GM12864 (cell line): ENCODE measurements around the gene LRBA.

ENCODE experiments used
- DNase-seq: peaks from one replicate; pipeline ENCODE4 v3.0.0-alpha.2; 2011; ENCODE audit warnings: low read depth
- H3K4me3 ChIP-seq: 2 replicates; pipeline ENCODE4 v1.5.1; 2011; ENCODE audit warnings: mild to moderate bottlenecking, low read depth, low read length, control low read depth
- CTCF ChIP-seq: IDR thresholded peaks from 2 replicates; pipeline ENCODE4 v1.5.1; 2011; ENCODE audit warnings: low read depth, mild to moderate bottlenecking, moderate library complexity, low read length, control low read depth, inconsistent platforms; ENCODE audit errors: missing control alignments

Gene LRBA

GRCh38 chr4:150306719-150307118, 708.4 kb downstream of the LRBA start:
- TF ChIP-seq CTCF: no peak
- no peak overlapping the region for H3K4me3 ChIP-seq
- DNase-seq: no peak

- DNase-seq: no peak
- H3K4me3 ChIP-seq: no peak overlapping the region
- no peak for TF ChIP-seq CTCF
Measured at GRCh38 chr4:150305995-150306394, 709.1 kb downstream of the LRBA start.

- no peak overlapping the region for H3K4me3 ChIP-seq
- no peak for TF ChIP-seq CTCF
- DNase-seq: no peak
Measured at GRCh38 chr4:150302553-150302952, 712.5 kb downstream of the LRBA start.

GRCh38 chr4:150299816-150300215, 715.3 kb downstream of the LRBA start:
- no peak for TF ChIP-seq CTCF
- H3K4me3 ChIP-seq: no peak overlapping the region
- DNase-seq: no peak

- peak; percentile 41 for TF ChIP-seq CTCF
- peak; percentile 15 for DNase-seq
Measured at GRCh38 chr4:150297861-150298474, 717.1 kb downstream of the LRBA start.

GRCh38 chr4:150289881-150290280, 725.2 kb downstream of the LRBA start:
- DNase-seq: no peak
- TF ChIP-seq CTCF: no peak
- no peak overlapping the region for H3K4me3 ChIP-seq

More at GRCh38 chr4:150297861-150298474, 717.1 kb downstream of the LRBA start:
- H3K4me3 ChIP-seq: no peak overlapping the region

- no peak for TF ChIP-seq CTCF
- no peak overlapping the region for H3K4me3 ChIP-seq
- DNase-seq: no peak
Measured at GRCh38 chr4:150289198-150289597, 725.9 kb downstream of the LRBA start.
